ENCODE measurements around the gene RPH3AL. TPM values are rescaled to one million over a fixed set of nuclear protein-coding genes. Genes with fewer than 3 reads are reported as not detected.

The RPH3AL gene
- total RNA-seq, 1 donor from 2014 or later: 0.78 TPM

DNA sequence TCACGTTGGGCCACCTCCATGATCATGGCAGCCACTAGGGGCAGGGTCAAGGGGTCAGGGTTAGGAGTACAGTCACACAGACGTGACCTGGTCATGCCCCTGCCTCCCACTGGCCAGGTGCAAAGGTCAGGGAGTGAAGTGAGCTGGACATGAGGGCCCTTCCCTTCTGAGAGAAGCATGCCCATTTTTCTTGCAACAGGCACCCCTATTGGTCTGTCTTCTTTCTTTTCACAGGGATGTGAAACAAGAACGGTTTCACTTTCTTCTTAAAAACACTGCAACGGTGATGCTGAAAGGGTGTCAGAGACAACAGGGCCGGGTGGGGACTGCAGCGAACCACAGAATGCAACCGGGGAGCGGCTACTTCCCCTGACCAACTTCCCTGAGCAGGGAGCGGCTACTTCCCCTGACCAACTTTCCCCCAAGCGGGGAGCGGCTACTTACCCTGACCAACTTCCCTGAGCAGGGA is 119.1 kb downstream of the RPH3AL start:
- TF ChIP-seq, protein P1, sequence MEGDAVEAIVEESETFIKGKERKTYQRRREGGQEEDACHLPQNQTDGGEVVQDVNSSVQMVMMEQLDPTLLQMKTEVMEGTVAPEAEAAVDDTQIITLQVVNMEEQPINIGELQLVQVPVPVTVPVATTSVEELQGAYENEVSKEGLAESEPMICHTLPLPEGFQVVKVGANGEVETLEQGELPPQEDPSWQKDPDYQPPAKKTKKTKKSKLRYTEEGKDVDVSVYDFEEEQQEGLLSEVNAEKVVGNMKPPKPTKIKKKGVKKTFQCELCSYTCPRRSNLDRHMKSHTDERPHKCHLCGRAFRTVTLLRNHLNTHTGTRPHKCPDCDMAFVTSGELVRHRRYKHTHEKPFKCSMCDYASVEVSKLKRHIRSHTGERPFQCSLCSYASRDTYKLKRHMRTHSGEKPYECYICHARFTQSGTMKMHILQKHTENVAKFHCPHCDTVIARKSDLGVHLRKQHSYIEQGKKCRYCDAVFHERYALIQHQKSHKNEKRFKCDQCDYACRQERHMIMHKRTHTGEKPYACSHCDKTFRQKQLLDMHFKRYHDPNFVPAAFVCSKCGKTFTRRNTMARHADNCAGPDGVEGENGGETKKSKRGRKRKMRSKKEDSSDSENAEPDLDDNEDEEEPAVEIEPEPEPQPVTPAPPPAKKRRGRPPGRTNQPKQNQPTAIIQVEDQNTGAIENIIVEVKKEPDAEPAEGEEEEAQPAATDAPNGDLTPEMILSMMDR (IDR thresholded peaks at IDR 0.05): no peak
- no peaks in the 10 kb centered on the region for H3K9me3 Mint-ChIP-seq (ENCODE audit: unreplicated experiment)
- no peaks in the 10 kb centered on the region for H3K36me3 Mint-ChIP-seq (ENCODE audit: unreplicated experiment)
- DNase-seq (ENCODE audit: extremely low spot score, unreplicated experiment): no peak
- H3K27ac Mint-ChIP-seq (ENCODE audit: unreplicated experiment): no peak overlapping the region
- no peak overlapping the region for H3K4me3 Mint-ChIP-seq (ENCODE audit: unreplicated experiment)
- H3K27me3 Mint-ChIP-seq (ENCODE audit: unreplicated experiment): no peaks in the 10 kb centered on the region
- peaks cover 10% of the 10 kb centered on the region for H3K4me1 Mint-ChIP-seq (ENCODE audit: unreplicated experiment)

DNA sequence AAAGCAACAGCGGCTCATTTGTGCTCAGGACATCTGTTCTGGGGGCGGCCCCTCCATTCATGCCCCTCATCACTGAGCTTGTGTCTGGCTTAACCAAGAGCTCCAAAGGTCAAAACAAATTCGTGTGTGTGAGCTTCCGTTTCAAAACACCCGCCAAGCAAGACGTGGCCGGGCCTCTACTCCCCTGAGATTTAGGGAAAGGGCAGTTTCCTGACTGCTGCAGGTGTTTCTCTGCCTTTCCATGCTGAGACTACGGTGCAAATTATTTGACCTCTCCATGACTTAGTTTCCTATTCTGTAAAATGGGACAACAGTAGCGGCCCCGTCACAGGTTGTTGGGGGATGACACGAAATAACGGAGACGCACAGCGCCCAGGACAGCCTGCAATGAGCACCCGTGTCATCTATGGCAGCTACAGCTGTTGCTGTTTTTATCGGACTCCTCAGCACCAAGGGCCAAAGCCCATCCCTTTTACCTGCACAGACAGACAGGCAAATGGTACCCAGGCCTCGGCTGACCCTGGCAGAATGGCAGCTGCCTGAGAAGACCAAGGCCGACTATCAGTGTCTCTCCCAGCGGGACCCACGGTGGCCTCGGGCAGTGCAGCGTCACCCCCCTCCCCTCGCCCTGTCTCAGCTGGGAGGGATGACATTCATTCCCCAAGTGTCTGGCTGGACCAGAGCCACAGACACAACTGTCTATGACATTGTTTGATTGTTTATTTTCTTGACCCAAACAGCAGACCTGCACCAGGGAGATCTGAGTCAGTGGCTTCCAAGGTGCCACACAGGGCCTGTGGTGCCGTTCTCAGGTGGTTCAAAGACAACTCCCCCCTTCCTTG is 120.4 kb downstream of the RPH3AL start:
- no peaks in the 10 kb centered on the region for H3K9me3 Mint-ChIP-seq (ENCODE audit: unreplicated experiment)
- DNase-seq (ENCODE audit: extremely low spot score, unreplicated experiment): no peak

DNA sequence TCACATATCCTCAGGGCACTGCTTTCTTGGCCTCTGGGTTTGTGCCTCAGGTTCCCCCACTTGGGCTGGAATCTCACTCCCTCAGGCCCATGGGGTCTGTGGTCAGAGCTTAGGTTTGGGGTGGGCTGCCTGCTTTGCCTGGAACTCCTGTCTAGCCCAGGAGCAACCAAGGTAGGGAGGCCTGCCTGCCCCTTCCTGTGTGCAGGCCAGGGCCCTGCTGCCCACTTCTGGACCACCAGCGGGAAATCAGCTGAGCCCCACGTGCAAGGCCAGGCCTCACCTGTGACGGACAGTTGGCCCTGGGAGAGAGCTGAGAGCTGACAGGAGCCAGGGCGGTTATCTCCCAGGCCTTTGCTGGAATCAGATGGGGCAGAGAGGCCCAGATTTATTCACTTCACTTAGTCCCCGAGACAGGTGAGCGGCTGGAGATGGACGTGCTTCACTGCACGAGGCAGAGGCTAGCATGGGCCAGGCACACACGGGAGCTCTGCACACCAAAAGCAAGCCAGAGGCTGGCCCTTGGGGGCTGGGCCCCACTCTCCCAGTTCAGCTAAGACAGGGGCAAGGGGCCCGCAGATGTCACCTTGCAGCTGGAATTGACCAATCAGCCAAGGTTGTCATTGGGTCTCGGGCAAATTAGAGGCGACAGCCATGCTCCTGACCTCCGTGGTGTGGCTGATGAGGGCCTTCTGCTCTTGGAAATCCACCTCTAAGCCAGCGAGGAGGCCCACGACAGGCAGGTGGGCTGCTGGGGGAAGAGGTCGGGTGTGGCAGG is 121.2 kb downstream of the RPH3AL start:
- no peaks in the 10 kb centered on the region for H3K27me3 Mint-ChIP-seq (ENCODE audit: unreplicated experiment)
- no peak for DNase-seq (ENCODE audit: extremely low spot score, unreplicated experiment)
- no peaks in the 10 kb centered on the region for H3K9me3 Mint-ChIP-seq (ENCODE audit: unreplicated experiment)
- H3K4me3 Mint-ChIP-seq (ENCODE audit: unreplicated experiment): no peak overlapping the region
- H3K36me3 Mint-ChIP-seq (ENCODE audit: unreplicated experiment): no peaks in the 10 kb centered on the region
- TF ChIP-seq, protein P1 (IDR thresholded peaks at IDR 0.05): no peak
- H3K27ac Mint-ChIP-seq (ENCODE audit: unreplicated experiment): no peak overlapping the region
- H3K4me1 Mint-ChIP-seq (ENCODE audit: unreplicated experiment): peaks cover 10% of the 10 kb centered on the region

More for the DNA sequence above, 120.4 kb downstream of the RPH3AL start:
- TF ChIP-seq, protein P1 (IDR thresholded peaks at IDR 0.05): no peak
- Mint-ChIP-seq H3K27me3 (ENCODE audit: unreplicated experiment) (no peaks in the 10 kb centered on the region), H3K36me3 (ENCODE audit: unreplicated experiment) (no peaks in the 10 kb centered on the region), H3K27ac (ENCODE audit: unreplicated experiment) (no peak overlapping the region), H3K4me3 (ENCODE audit: unreplicated experiment) (no peak overlapping the region), H3K4me1 (ENCODE audit: unreplicated experiment) (peaks cover 10% of the 10 kb centered on the region)

DNA sequence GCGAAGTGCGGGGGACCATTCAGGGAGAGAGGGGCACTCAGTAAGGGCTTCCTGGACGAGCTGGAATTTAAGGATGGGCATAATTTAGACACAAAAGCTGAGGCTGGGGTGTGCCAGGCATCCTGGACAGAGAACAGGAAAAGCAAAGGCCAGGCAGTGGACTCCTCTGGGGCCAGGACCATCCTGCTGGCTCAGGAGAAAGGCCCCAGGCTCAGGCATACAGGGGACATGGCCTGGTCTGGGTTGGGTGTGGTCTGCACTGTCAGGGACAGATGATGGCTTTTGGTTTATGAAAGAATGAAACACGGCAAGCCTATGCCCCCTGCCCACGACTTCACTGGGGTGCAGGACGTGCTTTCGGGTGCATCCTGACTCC is 122.2 kb downstream of the RPH3AL start:
- Mint-ChIP-seq H3K36me3 (ENCODE audit: unreplicated experiment) (no peaks in the 10 kb centered on the region), H3K9me3 (ENCODE audit: unreplicated experiment) (no peaks in the 10 kb centered on the region), H3K4me3 (ENCODE audit: unreplicated experiment) (no peak overlapping the region), H3K27ac (ENCODE audit: unreplicated experiment) (no peak overlapping the region), H3K27me3 (ENCODE audit: unreplicated experiment) (no peaks in the 10 kb centered on the region), H3K4me1 (ENCODE audit: unreplicated experiment) (peaks cover 10% of the 10 kb centered on the region)
- DNase-seq (ENCODE audit: extremely low spot score, unreplicated experiment): no peak
- TF ChIP-seq, protein P1 (IDR thresholded peaks at IDR 0.05): no peak

All from osteocyte (in vitro differentiated cells).